GM19468 (cell line): Measurements from ENCODE around the gene RHBDD3.

Experiments used
- ATAC-seq: cut with Tn5 transposase; IDR thresholded peaks from one replicate; pipeline ENCODE4 v1.9.1; 2021; ENCODE audit warnings: mild to moderate bottlenecking, moderate library complexity, moderate number of reproducible peaks; ENCODE audit not compliant: unreplicated experiment; ENCODE audit errors: extremely low read depth

RHBDD3 gene

DNA sequence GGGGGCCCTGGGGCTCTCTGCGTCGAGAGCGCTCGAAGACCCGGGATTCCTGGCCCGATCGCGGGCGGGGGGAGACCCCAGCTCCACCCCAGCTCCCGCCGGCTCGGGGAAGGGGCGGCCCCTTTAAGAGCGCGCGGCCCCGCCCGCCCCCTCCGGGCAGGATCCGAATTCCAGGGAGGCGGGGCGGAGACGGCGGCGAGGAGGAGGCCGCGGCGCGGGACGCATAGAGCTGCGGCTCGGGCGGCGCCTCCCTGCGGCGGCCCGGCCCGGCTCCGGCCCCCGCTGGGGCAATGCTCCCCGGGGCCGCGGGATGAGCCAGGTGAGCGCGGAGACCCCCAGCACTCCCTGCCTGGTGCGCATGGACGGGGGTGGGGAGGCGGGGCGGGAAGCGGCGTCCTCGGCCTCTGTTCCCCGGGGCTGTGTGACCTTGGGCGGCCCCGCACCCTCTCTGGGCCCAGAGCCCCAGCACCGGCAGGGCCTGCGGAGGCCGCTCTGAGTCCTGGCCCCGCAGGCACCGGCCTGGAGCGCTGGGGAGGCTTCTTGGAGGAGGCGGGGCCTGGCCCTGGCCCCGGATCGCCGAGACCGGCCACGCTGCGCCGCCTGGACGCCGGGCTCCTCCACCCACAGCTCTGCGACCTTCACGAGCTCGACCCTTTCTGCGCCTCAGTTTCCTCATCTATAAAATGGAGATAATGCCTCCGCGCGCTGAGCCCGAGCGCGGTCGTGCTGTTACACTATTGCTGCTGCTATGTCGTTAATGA is 39.2 kb upstream of the RHBDD3 start:
- no peak for ATAC-seq

- no peak for ATAC-seq
These were observed 38.5 kb upstream of the RHBDD3 start, which contains the start of gene GAS2L1 for GRCh38 chr22:29306175-29306834. Gene GAS2L1, plus strand, starts transcription at chr22:29306650. Its CDS starts 1,456 bp downstream, at chr22:29308106.

GRCh38 chr22:29305836-29306174 is 38.0 kb upstream of the RHBDD3 start:
- no peak for ATAC-seq

DNA sequence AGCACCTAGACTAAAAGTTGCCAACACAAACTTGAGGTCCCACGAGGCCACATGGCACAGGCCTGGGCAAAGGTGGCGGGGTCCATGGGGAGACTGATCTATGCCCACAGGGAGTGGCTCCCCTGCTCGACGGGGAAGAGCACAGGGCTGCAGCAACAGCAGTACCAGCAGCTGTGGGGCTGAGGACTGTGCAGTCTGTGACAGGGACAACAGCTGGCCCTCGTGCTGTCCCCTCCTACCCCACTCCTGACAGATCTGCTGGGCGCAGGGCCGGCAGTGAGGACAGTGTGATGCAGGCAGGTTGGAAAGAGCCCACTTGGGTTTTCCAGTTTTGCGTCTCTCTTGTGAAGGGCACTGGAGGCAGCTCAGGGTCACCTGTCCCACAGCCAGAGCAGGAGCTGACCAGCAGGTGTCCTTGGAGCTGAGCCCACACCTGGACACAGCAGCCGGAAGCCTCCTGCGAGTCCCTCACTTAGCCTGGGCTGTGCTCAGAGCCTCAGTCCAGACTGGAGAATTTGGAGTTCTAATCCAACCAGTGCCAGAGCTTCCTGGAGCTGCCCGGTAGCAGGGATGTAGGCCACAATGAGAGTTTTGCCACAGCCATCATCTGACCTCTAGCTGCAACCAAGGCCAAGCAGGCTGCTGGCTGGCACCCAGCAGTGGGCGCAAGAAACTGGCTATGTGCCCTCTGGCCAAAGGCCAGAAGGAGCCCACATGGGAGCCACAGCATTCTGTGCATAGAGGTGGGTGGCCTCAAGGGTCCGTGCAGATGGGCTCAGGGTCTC is 35.1 kb upstream of the RHBDD3 start:
- ATAC-seq = no peak

- no peak for ATAC-seq
These were observed 34.6 kb upstream of the RHBDD3 start for GRCh38 chr22:29302402-29302680.

DNA sequence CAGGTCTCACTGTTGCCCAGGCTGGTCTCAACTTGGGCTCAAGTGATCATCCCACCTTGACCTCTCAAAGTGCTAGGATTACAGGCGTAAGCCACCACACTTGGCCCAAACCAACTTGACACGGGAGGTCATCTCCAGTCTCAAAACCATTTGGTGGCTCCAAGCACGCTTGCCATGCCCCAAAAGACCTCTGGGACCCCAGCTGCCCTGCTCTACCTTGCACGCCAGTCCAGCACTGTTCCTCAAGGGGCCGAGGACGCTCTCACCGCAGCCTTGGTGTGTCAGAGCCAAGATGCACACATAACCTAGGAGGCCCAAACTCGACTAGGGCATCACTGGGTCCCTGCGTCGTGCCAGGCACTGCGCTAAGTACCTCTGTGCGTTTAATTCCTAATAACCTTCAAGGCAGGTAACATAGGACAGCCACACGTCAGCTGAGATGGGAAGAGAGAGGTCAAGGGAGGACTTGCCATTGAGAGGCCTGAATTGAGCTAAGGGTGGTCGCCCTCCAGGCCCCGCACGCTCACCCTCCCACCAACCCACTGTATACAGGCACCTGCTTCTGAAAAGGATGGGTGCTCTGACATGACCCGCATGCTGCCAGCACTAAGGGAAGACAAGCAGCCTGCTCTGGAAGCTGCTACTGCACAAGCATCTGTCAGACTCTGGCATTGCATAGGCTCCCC is 34.1 kb upstream of the RHBDD3 start:
- ATAC-seq = no peak

DNA sequence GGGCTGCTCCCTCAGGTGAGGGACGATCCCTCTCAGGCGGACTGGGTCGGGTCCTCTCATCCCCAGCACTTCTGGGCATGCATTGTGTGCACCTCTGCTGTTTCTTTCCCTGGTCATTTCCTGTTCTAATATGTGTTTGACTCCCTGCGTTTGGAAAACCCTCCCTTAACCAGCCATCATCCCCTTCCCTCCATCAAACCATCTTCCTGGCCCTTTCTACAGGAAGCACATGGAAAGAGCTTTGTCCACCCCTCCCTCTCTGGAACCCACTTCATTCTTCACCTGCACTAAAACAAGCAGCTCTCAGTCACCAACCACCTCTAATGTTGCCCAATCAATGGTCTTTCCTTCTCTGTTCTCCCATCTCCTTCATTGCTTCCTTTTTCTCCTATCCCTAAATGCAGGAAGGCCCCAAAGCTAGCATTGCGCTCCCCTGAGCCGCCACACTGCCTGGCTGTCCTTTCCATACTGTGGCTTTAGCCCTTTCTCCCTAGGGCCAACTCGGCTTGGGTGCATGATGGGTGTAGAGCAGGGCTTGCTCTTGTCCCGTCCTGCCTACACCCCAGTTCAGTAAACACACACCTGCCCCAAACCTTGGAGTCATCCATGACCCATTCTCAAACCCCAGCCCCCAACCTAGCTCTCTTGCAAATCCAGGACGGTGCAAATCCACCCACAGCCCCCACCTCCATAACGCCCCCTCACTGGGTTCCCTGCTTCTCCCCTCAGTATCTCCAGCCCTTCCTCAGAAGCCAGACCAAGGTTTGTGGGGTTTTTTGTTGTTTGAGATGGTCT is 33.2 kb upstream of the RHBDD3 start:
- ATAC-seq = no peak

DNA sequence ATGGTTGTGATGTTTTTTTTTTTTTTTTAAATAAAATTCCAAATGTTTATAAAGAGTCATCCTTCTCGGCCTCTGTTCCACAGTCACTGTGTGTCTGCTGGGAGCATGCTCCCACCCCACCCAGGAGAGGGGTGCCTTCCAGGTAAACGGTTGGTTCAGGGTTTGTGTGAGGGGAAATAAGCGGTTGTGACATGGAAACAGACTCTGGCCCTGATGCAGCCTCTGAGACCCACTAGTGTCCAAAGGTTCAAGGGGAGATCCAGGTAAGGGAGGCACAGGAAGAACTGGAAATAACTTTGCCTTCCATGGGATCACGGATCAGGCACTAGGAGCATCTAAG is 32.7 kb upstream of the RHBDD3 start:
- ATAC-seq = no peak

DNA sequence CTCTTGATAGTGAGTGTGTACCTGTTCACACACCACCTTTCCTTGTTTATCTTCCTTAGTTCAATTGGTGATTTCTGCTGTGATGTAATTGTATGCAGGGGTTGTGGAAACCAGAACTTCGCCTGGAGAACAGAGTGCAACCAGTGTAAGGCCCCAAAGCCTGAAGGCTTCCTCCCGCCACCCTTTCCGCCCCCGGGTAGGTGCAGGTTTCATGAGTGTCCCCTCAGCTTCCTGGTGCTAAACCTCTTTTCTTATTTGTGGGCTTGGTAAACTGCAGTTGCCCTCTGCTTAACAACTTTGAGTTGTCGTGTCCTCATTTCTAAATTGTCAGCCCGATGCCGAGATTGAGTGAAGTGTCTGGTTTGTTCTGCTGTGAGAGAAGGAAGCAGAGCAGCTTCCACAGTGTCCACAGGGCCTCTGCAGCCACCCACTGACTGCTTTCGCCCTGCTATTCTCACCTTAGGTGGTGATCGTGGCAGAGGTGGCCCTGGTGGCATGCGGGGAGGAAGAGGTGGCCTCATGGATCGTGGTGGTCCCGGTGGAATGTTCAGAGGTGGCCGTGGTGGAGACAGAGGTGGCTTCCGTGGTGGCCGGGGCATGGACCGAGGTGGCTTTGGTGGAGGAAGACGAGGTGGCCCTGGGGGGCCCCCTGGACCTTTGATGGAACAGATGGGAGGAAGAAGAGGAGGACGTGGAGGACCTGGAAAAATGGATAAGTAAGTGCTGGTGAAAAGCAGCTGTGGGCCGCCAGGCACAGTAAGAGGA is 31.5 kb upstream of the RHBDD3 start:
- no peak for ATAC-seq

- ATAC-seq = no peak
These were observed 30.9 kb upstream of the RHBDD3 start for GRCh38 chr22:29298641-29299040.

- no peak for ATAC-seq
These were observed 24.6 kb upstream of the RHBDD3 start for GRCh38 chr22:29292379-29292778.

DNA sequence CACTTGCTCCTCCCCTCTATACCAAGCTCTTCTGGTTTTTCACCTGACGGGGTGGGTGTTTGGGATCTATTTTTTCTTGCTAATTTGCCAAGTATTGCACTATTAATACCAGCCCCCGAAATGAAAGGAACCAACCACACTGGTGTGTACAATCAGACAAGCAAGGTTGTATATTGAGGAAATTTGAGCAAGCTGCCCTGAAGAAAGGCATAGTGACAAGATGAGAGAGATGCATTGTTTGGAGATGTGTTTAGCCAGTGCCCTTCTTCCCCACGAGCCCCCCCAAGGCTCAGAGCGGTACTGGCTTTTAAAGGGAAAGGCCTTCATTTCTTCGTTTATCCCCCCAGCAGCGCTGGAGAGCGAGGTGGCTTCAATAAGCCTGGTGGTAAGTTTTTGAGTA is 23.4 kb upstream of the RHBDD3 start:
- ATAC-seq = no peak

- ATAC-seq = no peak
These were observed 22.3 kb upstream of the RHBDD3 start for GRCh38 chr22:29290061-29290460.

- ATAC-seq = no peak
These were observed 21.1 kb upstream of the RHBDD3 start for GRCh38 chr22:29288837-29289236.

GRCh38 chr22:29284196-29284595 is 16.4 kb upstream of the RHBDD3 start:
- no peak for ATAC-seq

DNA sequence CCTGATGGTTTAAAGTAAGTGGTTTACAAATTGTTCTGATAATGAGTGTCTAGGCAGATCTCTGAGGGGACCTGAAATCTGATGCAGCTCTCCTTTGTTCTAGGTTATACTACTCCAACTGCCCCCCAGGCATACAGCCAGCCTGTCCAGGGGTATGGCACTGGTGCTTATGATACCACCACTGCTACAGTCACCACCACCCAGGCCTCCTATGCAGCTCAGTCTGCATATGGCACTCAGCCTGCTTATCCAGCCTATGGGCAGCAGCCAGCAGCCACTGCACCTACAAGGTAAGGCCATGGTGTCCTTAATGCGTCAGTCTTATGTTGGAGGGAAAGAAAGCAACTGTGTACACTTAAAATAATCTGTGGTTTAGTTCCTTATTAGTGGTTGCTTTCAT is 10.1 kb upstream of the RHBDD3 start:
- ATAC-seq = no peak

- ATAC-seq = no peak
These were observed 8.2 kb upstream of the RHBDD3 start for GRCh38 chr22:29275819-29276565.

DNA sequence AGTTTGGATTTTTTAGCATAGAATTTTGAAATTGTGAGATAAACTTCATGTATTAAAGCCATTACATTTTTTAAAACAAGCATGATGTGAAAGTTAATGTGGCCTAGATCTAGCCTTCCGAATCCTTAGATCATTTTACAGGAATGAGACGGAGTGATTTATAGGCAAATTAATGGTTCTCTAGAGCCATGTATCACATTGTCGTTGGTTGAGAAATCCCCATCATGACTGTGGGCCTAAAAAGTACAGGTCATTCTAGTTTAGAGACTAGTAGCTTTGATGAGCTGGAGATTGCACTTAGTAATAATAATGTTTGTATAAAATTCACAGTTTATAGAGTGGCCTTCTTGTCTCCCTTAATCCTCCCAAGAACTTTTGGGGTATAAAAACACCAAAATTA is 7.4 kb upstream of the RHBDD3 start:
- ATAC-seq = no peak

GRCh38 chr22:29272624-29273023 is 4.8 kb upstream of the RHBDD3 start:
- ATAC-seq = no peak
